ES-I3 (cell line): Measurements from ENCODE around the gene HMOX1.

Source experiments
- H3K36me3 ChIP-seq: 2 replicates; pipeline ENCODE4 v1.6.1; 2013; ENCODE audit warnings: mild to moderate bottlenecking, low read length, control low read depth, moderate library complexity; ENCODE audit not compliant: insufficient read depth
- H3K4me1 ChIP-seq: 2 replicates; pipeline ENCODE4 v1.6.1; 2013; ENCODE audit warnings: mild to moderate bottlenecking, control low read depth, low read length; ENCODE audit not compliant: insufficient read depth
- H3K9ac ChIP-seq: 2 replicates; pipeline ENCODE4 v1.6.1; 2013; ENCODE audit warnings: low read depth, mild to moderate bottlenecking, low read length, moderate library complexity
- H3K9me3 ChIP-seq: 2 replicates; pipeline ENCODE4 v1.6.1; 2013; ENCODE audit warnings: mild to moderate bottlenecking, low read length, moderate library complexity; ENCODE audit not compliant: control insufficient read depth, insufficient read depth

Gene HMOX1

GRCh38 chr22:35418731-35419130, 37.8 kb downstream of the HMOX1 start:
- Histone ChIP-seq H3K36me3 (peaks cover 54% of the 10 kb centered on the region), H3K9ac (no peak overlapping the region), H3K4me1 (no peaks in the 10 kb centered on the region), H3K9me3 (no peaks in the 10 kb centered on the region)

DNA sequence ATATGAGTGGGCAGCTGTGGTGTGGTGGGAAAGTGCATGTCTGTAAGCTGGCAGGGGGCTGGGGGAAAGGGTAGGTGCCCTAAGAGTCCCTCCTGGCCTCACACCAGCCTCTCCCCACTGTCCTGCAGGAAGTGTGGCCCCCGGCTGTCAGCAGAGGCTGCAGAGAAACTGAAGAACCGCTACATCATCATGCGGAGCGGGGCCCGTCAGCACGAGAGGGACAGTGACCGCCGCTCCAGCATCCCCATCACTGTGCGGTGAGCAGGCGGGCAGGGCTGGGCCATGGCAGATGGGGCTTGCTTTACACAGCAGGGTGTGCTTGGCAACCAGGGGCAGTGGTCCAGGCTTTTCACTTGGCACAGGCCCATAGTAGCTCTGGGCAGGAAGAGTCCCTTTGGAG, 38.9 kb downstream of the HMOX1 start:
- Histone ChIP-seq H3K9me3 (no peaks in the 10 kb centered on the region), H3K9ac (no peak overlapping the region), H3K36me3 (peaks cover 45% of the 10 kb centered on the region), H3K4me1 (no peaks in the 10 kb centered on the region)

DNA sequence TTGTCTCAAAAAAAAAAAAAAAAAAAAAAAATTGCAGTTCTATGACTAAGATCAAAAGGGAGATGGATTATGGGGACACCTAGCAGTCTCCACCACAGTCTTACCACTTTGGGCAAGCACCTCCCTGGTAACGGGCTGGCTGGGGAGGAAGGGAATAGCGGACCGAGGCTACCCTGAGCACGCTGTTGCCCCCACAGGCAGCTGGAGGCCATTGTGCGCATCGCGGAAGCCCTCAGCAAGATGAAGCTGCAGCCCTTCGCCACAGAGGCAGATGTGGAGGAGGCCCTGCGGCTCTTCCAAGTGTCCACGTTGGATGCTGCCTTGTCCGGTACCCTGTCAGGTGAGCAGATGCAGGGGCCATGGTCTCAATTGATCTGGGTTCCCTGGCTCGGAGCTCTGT, 40.2 kb downstream of the HMOX1 start:
- Histone ChIP-seq H3K9me3 (no peaks in the 10 kb centered on the region), H3K36me3 (peaks cover 36% of the 10 kb centered on the region), H3K9ac (no peak overlapping the region), H3K4me1 (peaks cover 5% of the 10 kb centered on the region; the same call in 1 of the 2 replicates)

DNA sequence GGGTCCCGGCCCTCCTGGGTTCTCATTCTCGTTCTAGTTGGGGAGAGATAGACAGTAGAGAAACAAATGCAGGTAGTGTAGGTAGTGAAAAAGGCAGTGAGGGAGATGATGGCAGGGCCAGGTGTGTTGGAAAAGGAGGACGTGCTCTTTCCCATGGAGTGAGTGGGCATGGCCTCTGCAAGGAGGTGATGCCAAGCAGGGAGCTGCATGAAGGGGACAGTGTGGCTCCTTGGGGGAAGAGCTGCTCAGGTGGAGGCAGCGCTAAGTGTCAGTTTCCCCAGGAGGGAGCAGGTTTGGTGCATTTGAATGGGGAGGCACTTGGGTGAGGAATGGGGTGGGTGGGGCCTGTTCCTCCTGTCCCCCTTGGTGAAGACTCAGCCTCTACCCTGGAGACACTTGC, 41.2 kb downstream of the HMOX1 start:
- no peak overlapping the region for H3K9ac ChIP-seq
- H3K4me1 ChIP-seq, result peaks cover 14% of the 10 kb centered on the region
- peaks cover 39% of the 10 kb centered on the region for H3K36me3 ChIP-seq
- H3K9me3 ChIP-seq, result no peaks in the 10 kb centered on the region

DNA sequence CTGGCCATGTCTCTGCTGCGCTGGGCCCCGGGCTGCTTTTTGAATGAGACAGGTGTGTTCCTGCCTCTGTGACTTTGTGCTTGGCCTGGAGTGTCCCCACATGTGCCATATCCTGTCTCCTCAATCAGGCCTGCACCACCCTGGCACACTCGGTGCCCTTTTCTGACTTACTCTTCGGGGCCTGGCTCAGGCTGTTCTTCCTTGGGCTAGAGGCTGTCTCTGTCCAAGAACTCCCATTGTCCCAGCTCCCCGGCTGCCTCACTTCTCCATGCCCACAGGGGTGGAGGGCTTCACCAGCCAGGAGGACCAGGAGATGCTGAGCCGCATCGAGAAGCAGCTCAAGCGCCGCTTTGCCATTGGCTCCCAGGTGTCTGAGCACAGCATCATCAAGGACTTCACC, 42.0 kb downstream of the HMOX1 start:
- Histone ChIP-seq H3K9me3 (no peaks in the 10 kb centered on the region), H3K36me3 (peaks cover 35% of the 10 kb centered on the region), H3K4me1 (peaks cover 15% of the 10 kb centered on the region), H3K9ac (no peak overlapping the region)

DNA sequence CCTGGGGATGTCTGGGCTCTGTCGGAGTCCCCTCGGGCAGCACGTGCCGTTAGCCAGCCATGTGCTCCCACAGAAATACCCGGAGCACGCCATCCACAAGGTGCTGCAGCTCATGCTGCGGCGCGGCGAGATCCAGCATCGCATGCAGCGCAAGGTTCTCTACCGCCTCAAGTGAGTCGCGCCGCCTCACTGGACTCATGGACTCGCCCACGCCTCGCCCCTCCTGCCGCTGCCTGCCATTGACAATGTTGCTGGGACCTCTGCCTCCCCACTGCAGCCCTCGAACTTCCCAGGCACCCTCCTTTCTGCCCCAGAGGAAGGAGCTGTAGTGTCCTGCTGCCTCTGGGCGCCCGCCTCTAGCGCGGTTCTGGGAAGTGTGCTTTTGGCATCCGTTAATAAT, 43.2 kb downstream of the HMOX1 start:
- Histone ChIP-seq H3K9me3 (no peaks in the 10 kb centered on the region), H3K36me3 (peaks cover 28% of the 10 kb centered on the region), H3K4me1 (peaks cover 15% of the 10 kb centered on the region), H3K9ac (no peak overlapping the region)

GRCh38 chr22:35424761-35425160, 43.9 kb downstream of the HMOX1 start:
- Histone ChIP-seq H3K36me3 (peaks cover 21% of the 10 kb centered on the region), H3K9ac (no peak overlapping the region), H3K9me3 (no peaks in the 10 kb centered on the region), H3K4me1 (peaks cover 15% of the 10 kb centered on the region)

- H3K36me3 ChIP-seq, result peaks cover 21% of the 10 kb centered on the region
- no peaks in the 10 kb centered on the region for H3K9me3 ChIP-seq
- H3K4me1 ChIP-seq, result peaks cover 15% of the 10 kb centered on the region
- no peak overlapping the region for H3K9ac ChIP-seq
Observed at GRCh38 chr22:35425546-35425945, 44.6 kb downstream of the HMOX1 start.

- peaks cover 18% of the 10 kb centered on the region for H3K4me1 ChIP-seq
- H3K9ac ChIP-seq, result no peak overlapping the region; the same call in 1 of the 2 replicates
- H3K36me3 ChIP-seq, result peaks cover 20% of the 10 kb centered on the region
- no peaks in the 10 kb centered on the region for H3K9me3 ChIP-seq
Observed at GRCh38 chr22:35425971-35426800, 45.3 kb downstream of the HMOX1 start.

- Histone ChIP-seq H3K4me1 (peaks cover 20% of the 10 kb centered on the region), H3K9ac (no peak overlapping the region), H3K9me3 (no peaks in the 10 kb centered on the region), H3K36me3 (peaks cover 22% of the 10 kb centered on the region)
Observed at GRCh38 chr22:35426801-35427140, 45.9 kb downstream of the HMOX1 start.

DNA sequence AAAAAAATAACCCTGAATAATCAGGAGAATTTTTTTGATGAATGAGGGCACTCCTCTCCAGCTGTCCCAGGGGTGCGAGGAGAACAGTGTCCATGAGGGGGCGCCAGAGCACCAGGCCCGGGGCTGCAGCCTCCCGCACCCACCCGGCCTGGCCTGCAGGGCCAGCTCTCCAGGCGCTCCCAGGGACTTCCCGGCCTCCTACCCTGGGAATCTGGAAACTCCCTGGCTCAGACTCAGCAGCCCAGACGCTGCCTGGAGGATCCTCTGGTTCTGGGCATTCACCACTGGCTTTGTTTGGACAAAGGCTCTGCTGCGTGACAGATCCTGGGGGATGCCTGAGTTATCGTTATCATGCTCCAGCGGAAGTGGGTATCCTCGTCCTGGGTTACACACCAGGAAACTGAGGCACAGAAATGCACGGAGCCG, 50.0 kb downstream of the HMOX1 start:
- Histone ChIP-seq H3K9me3 (no peaks in the 10 kb centered on the region; the same call in 1 of the 2 replicates), H3K36me3 (peaks cover 32% of the 10 kb centered on the region)

GRCh38 chr22:35431483-35432227, 50.8 kb downstream of the HMOX1 start:
- H3K36me3 ChIP-seq, result peaks cover 31% of the 10 kb centered on the region
- H3K9me3 ChIP-seq, result no peaks in the 10 kb centered on the region; the same call in 1 of the 2 replicates
- no peak overlapping the region for H3K9ac ChIP-seq
- peaks cover 11% of the 10 kb centered on the region for H3K4me1 ChIP-seq

More for the DNA sequence above, 50.0 kb downstream of the HMOX1 start:
- H3K9ac ChIP-seq, result no peak overlapping the region
- H3K4me1 ChIP-seq, result peaks cover 18% of the 10 kb centered on the region

DNA sequence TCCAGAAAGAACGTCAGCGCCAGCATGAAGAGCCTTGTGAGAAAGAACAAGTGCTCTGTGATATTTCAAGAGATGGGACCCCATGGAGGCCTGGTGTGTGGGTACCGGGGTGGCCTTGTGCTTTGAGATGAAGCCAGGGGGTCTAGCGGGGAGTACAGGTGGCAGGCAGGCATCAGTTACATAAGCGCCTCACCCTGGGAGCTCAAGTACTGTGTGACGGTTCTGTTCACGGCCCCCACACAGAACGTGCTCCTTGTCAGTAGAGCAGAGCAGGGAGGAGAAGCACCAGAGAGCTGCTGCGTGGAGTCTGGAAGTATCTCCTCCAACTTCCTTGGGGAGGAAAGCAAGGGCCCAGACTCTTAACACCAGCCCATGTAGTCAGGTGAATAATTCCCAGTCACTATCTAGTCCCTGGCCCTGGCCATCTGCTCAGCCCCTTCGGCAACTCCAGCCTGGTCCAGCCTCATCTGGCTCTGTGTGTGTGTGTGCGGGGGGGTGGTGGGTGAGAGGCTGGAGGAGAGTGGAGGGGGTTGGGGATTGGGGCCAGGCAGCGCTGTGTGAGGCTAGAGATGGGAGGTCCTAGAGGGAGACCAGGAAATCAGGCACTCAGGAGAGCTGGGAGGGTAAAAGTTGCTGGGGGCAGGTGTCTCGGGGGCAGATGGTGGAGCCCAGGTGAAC, 51.5 kb downstream of the HMOX1 start:
- no peak overlapping the region for H3K9ac ChIP-seq
- H3K9me3 ChIP-seq, result no peaks in the 10 kb centered on the region; the same call in 1 of the 2 replicates
- H3K36me3 ChIP-seq, result peaks cover 28% of the 10 kb centered on the region
- H3K4me1 ChIP-seq, result peaks cover 6% of the 10 kb centered on the region; the same call in 1 of the 2 replicates

GRCh38 chr22:35434061-35434710, 53.3 kb downstream of the HMOX1 start:
- Histone ChIP-seq H3K4me1 (peaks cover 6% of the 10 kb centered on the region; the same call in 1 of the 2 replicates), H3K9ac (no peak overlapping the region), H3K36me3 (peaks cover 28% of the 10 kb centered on the region), H3K9me3 (no peaks in the 10 kb centered on the region; the same call in 1 of the 2 replicates)
